OCI-LY3 (cell line): Measurements from ENCODE around the gene CELA1.

Experiments
- H2AFZ ChIP-seq: fragments of 200-600, 300-600 bp; shearing (Covaris generic); 2 replicates; pipeline ENCODE4 v1.6.0; 2014; ENCODE audit warnings: antibody characterized with exemption, low read depth, low read length
- H3K27ac ChIP-seq: fragments of 200-600, 300-600 bp; sonication (generic); 2 replicates; pipeline ENCODE4 v1.5.1; 2014; ENCODE audit warnings: mild to moderate bottlenecking, low read length, moderate library complexity, mixed read lengths
- H3K27me3 ChIP-seq: fragments of 200-600, 300-600 bp; sonication (generic); 2 replicates; pipeline ENCODE4 v1.6.1; 2014; ENCODE audit warnings: low read depth, low read length, mixed read lengths
- H3K36me3 ChIP-seq: fragments of 200-600, 300-600 bp; sonication (generic); replicated peaks from 2 replicates; pipeline ENCODE3; 2014; ENCODE audit warnings: low read depth, low read length, mixed read lengths
- H3K4me1 ChIP-seq: fragments of 300-600, 200-600 bp; sonication (generic); 2 replicates; pipeline ENCODE4 v1.6.1; 2014; ENCODE audit warnings: low read length, mixed read lengths
- H3K4me2 ChIP-seq: fragments of 200-600, 300-600 bp; sonication (generic); 2 replicates; pipeline ENCODE4 v1.6.1; 2014; ENCODE audit warnings: low read length, mixed read lengths
- H3K4me3 ChIP-seq: fragments of 300-600, 200-600 bp; sonication (generic); 2 replicates; pipeline ENCODE4 v1.5.1; 2014; ENCODE audit warnings: antibody characterized with exemption, mild to moderate bottlenecking, low read length, moderate library complexity
- H3K79me2 ChIP-seq: fragments of 300-600, 200-600 bp; shearing (Covaris generic); 2 replicates; pipeline ENCODE4 v1.6.1; 2014; ENCODE audit warnings: mild to moderate bottlenecking, low read length, mixed read lengths
- H3K9ac ChIP-seq: fragments of 300-600, 200-600 bp; shearing (Covaris generic); 2 replicates; pipeline ENCODE4 v1.6.0; 2014; ENCODE audit warnings: mild to moderate bottlenecking, low read length, moderate library complexity
- H3K9me3 ChIP-seq: fragments of 200-600, 300-600 bp; shearing (Covaris generic); 2 replicates; pipeline ENCODE4 v1.6.1; 2014; ENCODE audit warnings: low read length, mixed read lengths; ENCODE audit not compliant: insufficient read depth
- H4K20me1 ChIP-seq: fragments of 200-600, 300-600 bp; sonication (generic); 2 replicates; pipeline ENCODE4 v1.6.1; 2016; ENCODE audit warnings: low read length, mixed read lengths; ENCODE audit not compliant: insufficient read depth
- CTCF ChIP-seq: fragments of 200-600, 300-600 bp; sonication (generic); IDR thresholded peaks from 2 replicates; pipeline ENCODE4 v1.5.1; 2014; ENCODE audit warnings: antibody characterized with exemption, low read length, low read depth
- EZH2phosphoT487 ChIP-seq: fragments of 200-600 bp; shearing (Covaris generic); IDR thresholded peaks from 2 replicates; pipeline ENCODE4 v1.6.1; 2018; ENCODE audit warnings: antibody characterized with exemption, mixed run types, low read depth

The CELA1 gene

GRCh38 chr12:51346581-51346980, at the start of gene CELA1:
Gene CELA1, minus strand, starts transcription at chr12:51346679. Its CDS starts 41 bp downstream, at chr12:51346638.
- H3K4me3 ChIP-seq = peak within 1 kb of the TSS; percentile 59
- H3K4me1 ChIP-seq = peaks cover 65% of the 10 kb centered on the region
- peak within 1 kb of the TSS; percentile 86 for H2AFZ ChIP-seq

GRCh38 chr12:51395283-51396230, 49.1 kb upstream of the CELA1 start:
- peak overlapping the region; percentile 96 for H3K27ac ChIP-seq
- peak overlapping the region; percentile 88 for H3K9ac ChIP-seq
- peak overlapping the region; percentile 5; the same call in 1 of the 2 replicates for H2AFZ ChIP-seq
- H4K20me1 ChIP-seq = no peaks in the 10 kb centered on the region
- TF ChIP-seq CTCF (no peak), EZH2phosphoT487 (no peak)
- no peaks in the 10 kb centered on the region for H3K27me3 ChIP-seq
- no peaks in the 10 kb centered on the region for H3K9me3 ChIP-seq
- peaks cover 23% of the 10 kb centered on the region for H3K79me2 ChIP-seq
- H3K4me2 ChIP-seq = peak overlapping the region; percentile 82
- H3K4me1 ChIP-seq = peaks cover 67% of the 10 kb centered on the region
- H3K36me3 ChIP-seq = no peaks in the 10 kb centered on the region
- H3K4me3 ChIP-seq = peak overlapping the region; percentile 80

More at GRCh38 chr12:51346581-51346980, at the start of gene CELA1:
- Histone ChIP-seq H4K20me1 (no peaks in the 10 kb centered on the region), H3K27me3 (no peaks in the 10 kb centered on the region), H3K27ac (peak within 1 kb of the TSS; percentile 97), H3K79me2 (no peaks in the 10 kb centered on the region), H3K9me3 (no peaks in the 10 kb centered on the region), H3K9ac (peak within 1 kb of the TSS; percentile 69), H3K4me2 (peak within 1 kb of the TSS; percentile 87), H3K36me3 (peaks cover 4% of the 10 kb centered on the region)
- TF ChIP-seq EZH2phosphoT487 = no peak
- no peak for TF ChIP-seq CTCF

- peaks cover 77% of the 10 kb centered on the region for H3K4me1 ChIP-seq
- no peaks in the 10 kb centered on the region for H3K27me3 ChIP-seq
- H4K20me1 ChIP-seq = no peaks in the 10 kb centered on the region
- H3K36me3 ChIP-seq = peaks cover 4% of the 10 kb centered on the region
- peak overlapping the region; percentile 80 for H3K4me3 ChIP-seq
- H3K27ac ChIP-seq = peak overlapping the region; percentile 96
- H3K9ac ChIP-seq = peak overlapping the region; percentile 88
- H2AFZ ChIP-seq = no peak overlapping the region
- no peaks in the 10 kb centered on the region for H3K9me3 ChIP-seq
- TF ChIP-seq CTCF (no peak), EZH2phosphoT487 (no peak)
- H3K4me2 ChIP-seq = peak overlapping the region; percentile 82
- H3K79me2 ChIP-seq = peaks cover 35% of the 10 kb centered on the region
Measured at GRCh38 chr12:51393676-51394545, 47.4 kb upstream of the CELA1 start.
